Measurements from ENCODE around the gene TLE4.

- TF ChIP-seq CTCF (IDR thresholded peaks at IDR 0.05) (no peak), POLR2A (IDR thresholded peaks at IDR 0.05) (no peak)
Measured at GRCh38 chr9:79700607-79701360, 129.0 kb downstream of the TLE4 start.
